OCI-M1 (cell line): Measurements from ENCODE around the gene MRPS15.
"Not testable (repeated sequence)": the region's sequence is repeated elsewhere in the genome, so short reads cannot be mapped to it uniquely, and the experiment has no call there.

Source experiments
- DNase-seq: peaks from one replicate; lab custom pipeline; 2025; lab: John Stamatoyannopoulos, UW

The MRPS15 gene

DNA sequence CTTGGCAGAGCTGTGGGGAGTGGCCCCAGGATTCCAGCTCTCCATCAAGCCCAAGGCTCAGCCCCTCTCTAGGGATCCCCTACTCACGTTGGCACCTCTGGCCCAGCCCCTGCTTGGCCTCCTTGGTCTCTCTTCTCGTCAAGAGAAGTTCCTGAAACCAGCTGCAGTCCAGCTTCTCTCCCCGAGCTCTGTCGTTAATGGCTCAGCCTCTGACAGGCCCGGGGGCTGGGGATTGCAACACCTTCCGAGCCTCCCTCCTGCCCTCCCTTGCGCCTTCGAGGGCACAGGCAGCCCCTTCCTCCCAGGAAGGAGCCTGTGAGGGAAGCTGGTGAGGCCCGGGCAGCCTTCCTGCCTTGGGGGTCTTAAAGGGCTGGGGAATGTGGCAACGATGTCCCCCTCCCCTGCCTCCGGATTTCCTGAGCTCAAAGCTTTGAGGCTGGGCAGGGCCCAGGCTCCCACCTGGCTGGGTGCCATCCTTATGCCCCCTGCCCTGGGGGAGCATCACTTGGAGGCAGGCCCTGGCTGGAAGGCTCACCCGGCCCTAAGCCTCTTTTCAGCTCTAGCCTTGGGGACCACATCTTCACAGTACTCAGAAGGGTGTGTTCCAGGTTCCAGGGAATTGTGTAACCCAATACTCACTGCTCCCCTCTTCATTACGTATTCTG lies 18.7 kb upstream of the MRPS15 start, which contains the start of gene CSF3R:
CSF3R (minus strand) TSS at position 190 of the 665 bp plus-strand sequence. CDS start 3,417 bp downstream, outside the sequence.
- no peak for DNase-seq

DNA sequence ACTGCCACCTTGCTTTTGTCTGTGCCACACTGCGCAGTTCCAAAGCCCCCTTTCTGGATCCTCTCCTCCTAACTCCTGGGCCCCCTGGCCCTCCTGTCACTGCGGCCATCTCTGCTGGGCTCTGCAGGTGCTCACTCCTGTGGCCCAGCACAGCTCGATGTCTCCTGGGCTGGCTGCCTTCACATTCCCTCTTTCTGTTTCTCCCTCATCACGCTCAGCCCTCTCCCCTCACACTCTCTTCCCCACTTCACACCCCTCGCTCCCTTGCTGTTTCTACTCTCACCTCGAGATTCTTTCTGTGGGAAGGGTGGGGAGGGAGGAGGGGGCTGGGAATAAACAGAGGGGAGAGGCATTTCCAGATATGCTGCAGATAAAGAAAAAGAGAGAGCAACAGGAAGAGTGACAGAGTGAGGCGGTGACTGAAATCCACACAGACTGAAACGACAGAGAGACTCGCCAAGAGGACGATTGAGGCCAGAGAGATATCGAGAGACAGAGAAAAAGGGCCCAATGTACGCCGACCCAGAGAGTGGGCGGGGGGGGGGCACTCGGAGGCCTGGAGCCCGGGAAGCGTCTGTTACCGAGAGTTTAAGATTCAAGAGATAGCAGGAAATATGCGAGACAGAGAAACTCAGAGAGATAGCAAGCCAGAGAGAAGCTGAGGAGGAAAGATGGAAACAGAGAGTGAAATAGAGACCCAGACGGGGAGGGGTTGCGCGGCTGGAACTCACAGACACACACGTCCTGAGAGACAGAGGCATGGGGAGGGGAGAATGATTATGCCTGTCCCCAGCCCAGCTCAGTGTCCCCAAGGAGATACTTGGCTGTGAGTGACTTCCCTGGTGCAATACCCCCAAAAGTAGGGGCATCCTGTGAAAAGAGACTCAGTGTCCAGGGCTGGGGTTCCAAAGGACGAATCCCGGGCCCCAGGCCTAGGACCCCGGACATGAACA lies 17.9 kb upstream of the MRPS15 start:
- DNase-seq, result peak; percentile 56

DNA sequence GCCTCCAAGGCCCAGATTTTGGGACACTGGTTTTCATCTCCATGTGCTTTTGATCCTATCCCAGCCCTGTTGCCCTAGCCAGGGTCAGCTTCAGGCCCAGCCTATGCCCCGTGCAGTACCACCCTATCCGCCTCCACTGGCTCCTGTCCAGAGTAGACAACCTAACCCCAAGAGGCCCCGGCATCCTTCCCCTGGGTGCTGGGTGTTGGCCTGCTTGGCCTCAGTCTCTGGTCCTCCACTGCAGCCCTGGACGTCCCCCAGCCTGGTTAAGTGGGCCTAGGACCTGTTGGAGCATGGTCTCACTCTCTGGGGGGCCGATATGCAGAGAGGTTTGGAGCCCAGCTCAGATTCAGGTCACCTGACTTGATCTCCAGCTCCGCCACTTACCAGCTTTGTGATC lies 16.9 kb upstream of the MRPS15 start:
- no peak for DNase-seq

DNA sequence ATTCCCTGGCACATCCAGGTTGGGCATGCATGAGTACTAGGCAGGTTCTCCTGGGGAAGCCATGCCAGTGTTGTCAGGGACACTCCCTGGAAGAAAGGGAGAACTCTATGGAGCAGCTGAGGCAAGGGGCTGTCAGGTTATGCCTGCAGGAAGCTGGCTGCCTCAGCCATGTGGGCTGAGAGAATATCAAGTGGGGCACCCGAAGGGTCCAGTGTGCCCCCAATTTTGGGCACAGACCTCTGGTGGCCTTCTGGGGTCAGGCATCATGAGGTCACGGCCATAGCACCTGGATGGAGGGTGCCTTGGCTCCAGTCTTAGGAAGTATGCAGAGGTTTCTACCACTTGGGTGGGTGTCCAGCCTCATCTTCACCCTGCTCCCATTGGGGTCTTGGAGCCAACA lies 16.0 kb upstream of the MRPS15 start:
- DNase-seq, result no peak

DNA sequence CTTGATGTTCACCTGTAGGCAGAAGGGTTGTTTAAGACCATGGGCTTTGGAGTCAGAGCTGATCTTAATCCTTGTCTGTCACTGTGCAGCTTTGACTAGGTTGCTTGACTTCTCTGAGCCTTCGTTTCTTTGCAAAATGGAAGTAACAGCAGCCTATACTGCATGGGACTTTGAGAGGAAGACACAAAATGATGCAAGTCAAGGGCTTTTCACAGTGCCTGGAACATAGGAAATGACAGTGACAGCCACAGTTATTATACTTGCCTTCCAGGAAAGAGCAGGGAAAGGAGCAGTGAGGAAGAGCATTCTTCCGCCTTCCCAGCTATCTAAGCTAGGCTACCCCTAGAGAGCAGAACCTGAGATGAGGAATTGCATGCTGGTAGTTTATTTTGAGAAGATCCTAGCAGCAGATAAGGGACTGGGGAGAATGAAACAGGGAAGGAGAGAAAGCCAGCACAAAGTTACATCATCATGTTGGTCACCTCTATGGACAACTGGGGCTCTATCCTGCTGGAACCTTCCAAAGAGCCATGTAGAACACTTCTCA lies 15.4 kb upstream of the MRPS15 start:
- DNase-seq, result peak; percentile 74

DNA sequence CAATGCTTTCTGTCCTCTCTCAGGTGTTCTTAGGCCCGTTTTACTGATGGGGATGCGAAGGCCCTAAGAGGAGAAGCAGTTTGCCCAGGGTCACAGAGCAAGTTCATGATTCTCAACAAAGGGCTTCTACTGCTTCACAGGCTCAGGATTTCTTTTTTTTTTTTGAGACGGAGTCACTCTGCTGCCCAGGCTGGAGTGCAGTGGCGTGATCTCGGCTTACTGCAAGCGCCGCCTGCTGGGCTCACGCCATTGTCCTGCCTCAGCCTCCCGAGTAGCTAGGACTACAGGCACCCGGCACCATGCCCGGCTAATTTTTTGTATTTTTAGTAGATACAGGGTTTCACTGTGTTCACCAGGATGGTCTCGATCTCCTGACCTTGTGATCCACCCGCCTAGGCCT lies 13.4 kb upstream of the MRPS15 start:
- DNase-seq, result not testable (repeated sequence)

DNA sequence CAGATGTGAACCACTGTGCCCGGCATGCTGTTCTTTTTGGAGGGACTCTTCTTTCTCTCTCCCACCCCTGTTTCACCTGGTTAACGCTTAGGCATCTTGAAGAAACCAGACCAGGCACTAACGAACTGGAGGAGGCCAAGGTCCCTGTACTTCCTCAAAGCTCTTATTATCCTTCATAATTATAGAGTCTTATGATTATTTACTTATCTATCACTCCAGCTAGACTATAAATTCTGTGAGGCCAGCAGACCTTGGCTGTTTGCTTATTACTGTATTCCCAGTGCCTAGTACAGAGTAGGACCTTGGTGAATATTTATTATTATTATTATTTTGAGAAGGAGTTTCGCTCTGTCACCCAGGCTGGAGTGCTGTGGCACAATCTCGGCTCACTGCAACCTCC lies 12.8 kb upstream of the MRPS15 start:
- no peak for DNase-seq

DNA sequence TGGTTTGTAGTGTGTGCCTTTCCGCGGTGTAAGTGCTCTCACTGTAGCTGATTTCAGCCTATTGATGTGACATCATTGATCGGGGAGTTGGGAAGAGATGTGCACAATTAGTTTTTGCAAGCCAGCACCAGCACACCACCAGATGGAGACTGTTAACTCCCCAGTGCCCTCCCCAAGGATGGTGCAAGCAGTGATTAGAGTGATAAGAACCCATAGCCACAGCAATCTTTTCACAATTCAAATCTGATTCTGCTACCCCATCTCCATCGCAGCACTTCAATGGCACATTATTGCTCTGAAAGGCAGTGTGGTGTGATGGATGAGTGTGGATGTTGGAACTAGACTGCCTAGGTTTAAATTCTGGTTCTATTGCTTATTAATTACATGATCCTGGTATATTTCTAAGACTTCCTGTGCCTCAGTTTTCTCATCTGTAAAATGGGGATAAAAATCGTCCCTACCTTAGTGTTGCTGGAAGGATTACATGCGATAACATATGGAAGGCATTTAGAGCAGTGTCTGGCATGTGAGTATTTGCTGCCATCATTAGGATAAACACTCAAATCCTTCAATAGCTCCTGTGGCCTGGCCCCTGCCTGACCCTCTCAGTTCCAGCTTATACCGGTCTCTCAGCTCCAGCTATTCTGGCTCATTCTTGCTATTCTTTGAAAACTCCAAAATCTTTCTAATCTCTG lies 11.9 kb upstream of the MRPS15 start:
- peak; percentile 13 for DNase-seq

DNA sequence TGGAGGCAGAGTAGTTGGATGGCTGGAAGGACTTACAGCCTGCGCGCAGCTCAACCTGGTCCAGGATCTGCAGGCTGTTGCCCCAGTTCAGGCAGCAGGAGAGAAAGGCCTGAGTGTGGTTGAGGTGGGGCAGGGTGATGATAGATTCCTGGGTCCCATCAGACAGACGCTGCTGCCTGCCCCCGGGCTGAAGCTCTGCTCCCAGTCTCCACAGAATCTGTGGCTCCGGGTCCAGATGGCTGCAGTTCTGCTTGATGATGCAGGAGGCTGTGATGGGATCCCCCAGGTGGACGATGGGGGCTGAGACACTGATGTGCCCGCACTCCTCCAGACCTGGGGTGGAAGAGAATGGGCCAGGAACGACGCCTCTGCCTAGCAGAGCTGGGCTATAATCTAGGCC lies 11.2 kb upstream of the MRPS15 start:
- no peak for DNase-seq

DNA sequence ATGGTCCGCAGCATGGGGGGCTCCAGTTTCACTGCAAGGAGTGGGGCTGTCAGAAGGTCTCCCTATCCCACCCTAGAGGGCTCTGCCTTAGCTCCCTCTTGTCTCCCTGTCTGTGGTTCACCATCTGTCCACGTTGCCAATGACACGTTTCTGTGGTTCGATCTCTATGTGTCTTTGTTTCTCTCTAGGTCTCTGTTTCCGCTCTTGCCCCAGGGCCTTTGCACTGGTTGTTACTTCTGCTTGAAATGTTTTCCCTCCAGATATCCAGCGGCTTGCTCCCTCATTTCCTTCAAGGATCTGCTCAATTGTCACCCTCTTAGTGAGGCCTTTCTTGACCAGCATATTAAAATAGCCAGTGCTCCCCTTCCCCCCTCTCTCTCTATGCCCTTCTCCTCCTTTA lies 8.5 kb upstream of the MRPS15 start:
- DNase-seq, result no peak

DNA sequence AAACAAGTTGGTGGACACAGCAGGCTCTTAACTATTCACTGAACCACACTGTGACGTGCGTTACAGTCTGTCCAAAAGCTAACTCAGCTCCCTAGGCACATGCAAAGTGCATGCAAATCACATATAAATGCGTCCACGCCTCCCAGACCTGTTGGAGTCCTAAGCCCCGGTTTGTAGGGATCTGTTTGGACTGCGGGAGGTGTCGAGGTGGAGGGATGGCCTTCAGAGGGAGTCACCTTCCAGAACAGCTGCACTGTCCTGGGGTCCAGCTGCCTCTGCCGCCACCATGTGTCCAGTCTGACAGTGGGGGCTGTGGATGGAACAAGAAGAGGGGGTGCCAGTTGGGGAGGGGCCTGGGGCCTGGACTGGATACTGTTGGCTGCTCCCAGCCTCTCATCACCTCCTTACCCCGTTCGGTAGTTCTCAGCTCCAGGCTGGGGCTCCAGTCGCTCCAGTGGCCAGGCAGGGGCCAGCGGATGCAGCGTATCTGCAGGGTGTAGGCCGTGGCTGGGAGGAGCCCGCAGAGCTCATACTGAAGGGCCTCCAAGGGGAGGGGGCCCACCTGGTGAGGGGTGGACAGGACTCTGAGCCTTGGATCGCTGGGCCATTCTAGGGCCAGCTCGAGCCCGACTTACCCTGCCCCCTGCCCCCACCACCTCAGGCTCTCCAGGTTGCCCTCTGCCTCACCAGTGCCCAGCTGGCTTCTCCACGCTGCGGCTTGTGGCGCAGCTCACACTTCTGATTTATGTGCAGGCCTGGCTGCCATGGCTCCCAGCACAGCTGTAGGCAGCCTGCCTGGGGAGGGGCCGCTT lies 7.9 kb upstream of the MRPS15 start:
- no peak for DNase-seq

DNA sequence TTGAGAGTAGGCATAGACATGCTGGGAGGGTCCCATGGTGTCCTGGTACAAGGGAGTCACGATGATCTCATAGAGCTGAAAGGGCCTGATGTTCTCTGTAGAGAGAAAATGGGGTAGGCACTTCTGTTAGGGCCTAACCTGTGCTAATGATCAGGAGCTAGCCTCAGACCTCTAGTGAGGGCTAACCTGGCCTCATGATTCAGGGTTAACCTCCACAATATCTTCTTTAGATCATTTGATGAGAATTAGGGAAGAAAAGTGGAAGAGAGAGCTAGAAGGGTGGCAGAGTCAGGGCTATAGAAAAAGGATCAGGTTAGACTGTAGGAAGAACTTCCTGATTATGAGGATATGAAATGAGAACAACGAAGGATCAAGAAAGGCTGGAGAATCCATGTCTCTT lies 5.0 kb upstream of the MRPS15 start:
- no peak for DNase-seq

DNA sequence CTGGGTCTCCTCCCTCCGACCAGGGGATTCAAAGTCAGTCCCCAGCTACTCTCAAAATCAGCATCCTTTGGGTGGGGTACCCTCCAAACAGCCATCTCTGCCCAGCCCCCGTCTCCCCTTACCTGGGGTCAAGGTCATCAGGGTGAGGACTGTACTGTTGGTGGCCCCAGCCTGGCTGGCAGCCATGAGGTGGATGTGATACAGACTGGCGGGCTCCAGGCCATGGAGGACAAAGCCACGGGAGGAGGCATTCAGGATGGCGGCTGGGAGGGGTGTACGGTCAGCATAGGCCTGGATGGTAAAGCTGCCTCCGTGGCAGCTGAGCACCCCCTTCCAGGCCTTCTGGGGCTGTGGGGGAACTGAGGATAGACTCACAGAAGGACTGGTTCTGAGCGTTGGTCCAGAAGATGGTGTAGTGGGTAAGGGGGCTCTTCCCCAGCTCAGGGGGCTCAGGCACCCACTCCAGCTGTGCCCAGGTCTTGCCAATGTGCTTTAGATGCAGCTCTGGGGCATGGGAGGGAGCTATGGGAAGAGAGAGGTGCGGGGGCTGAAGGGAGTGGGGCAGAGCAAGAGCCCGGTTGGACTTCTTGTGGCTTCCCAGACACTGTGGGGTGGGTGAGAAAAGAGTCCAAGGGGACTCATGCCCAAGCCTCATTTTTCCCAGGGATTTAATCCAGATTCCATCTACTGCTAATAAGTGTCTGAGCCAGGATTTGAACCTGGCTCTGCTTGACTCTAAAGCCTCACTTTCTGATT lies 3.7 kb upstream of the MRPS15 start:
- no peak for DNase-seq

DNA sequence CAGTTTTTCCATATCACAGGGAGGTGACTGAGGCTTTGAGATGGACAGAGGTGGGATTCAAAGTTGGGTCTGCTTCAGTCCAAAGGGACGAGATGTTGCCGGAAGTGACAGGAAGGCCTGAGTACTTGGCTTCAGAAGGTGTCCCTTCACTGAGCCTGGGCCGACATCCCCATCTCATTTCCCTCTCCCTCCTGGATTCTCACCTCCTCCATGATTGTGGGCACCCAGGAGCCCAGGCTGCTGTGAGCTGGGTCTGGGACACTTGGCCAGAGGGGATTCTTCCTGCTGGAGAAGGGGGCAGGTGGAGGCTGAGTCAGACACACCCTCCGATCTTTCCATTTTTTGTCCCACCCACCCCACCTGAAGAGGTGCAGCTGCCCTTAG lies 2.8 kb upstream of the MRPS15 start:
- no peak for DNase-seq

DNA sequence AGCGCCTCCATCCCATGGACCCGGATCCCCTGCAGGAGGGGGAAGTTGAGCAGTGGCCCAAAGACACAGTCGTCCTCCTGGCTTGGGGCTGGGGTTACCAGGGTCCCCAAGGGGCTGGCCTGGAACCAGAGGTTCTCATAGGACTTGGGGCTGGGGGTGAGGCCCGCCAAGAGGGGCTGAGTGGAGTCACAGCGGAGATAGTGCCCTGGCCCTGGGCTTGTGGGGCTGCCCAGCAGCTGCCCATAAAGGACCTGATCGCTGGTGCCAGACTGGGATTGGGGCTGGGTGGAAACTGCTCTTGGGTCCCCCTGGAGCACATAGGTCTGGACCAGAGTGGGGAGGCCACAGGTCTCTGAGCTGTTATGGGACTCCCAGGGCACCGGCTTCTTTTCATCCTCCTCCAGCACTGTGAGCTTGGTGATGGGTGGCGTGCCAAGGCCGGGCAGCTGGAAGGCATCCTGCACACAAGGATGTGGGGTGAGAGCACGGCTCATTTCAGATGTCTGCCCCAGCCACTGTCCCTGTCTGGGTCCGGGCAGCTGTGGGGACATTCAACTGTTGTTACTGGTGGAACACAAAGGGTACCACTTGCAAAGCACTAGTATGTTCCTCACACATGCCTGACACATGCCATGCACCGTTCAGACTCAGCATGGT lies 2.3 kb upstream of the MRPS15 start:
- no peak for DNase-seq

DNA sequence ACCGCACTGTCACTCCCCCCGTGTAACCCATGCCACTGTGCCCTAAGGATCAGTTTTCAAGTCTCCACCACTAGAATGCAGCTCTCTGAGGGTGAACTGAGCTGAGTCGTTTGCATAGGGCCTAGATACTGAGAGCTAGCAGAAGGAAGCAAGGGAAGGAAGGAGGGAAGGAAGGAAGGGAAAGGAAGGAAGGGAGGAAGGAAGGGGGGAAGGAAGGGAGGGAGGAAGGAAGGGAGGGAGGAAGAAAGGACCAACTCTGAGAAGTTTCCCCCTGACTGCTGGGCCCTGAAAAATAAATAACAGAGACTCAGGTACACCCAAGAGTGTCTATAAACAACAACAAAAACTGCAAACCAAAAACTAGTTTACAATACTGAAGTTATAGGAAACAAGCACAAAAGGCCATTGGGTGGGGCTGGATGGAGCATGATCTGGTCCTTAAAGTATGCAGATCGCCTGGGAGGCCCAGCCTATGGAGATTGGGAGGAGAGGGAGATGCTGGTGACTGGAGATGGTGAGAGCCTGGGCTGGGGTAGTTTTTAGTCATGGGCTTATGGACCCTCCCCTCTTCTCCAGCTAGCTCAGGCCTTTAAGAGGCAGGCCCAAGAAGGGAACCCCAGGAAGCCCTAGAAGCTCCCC lies 1.7 kb upstream of the MRPS15 start:
- no peak for DNase-seq

DNA sequence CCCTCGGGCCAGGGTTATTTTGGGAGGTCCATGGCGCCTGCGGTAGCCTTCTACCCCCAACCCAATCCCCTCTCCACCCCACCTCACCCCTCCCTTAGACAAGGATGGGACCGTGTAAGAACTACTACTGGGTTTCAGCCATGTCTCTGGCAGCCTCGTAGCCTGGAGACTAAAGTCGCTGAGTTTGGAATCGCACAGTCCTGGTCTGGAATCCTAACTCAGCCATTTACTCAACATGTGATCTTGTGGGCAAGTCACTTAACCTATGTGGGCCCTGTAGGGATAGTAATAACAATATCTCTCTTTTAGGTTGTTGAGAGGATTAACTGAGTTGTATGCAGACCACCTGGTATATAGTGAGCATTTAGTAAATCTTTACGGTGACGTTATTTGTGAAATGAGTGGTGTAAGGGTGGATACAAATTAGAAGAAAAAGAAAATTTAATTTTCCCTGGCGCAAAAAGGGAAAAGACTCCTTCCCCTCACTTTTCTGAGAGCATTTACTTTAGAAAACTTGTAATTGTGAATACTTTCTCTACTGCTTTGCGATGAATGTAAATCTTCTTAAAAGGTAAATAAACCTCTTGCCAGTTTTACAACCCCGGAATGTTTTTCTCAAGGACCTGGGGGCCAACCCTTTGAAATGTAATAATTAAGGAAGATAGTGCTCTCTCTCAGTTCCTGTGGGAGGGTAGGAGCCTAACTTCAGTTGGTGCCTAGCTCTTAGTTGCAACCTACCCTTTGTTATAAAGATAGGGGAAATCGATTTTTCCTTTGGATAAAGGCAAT lies 615 bp upstream of the MRPS15 start:
- peak; percentile 45 for DNase-seq

DNA sequence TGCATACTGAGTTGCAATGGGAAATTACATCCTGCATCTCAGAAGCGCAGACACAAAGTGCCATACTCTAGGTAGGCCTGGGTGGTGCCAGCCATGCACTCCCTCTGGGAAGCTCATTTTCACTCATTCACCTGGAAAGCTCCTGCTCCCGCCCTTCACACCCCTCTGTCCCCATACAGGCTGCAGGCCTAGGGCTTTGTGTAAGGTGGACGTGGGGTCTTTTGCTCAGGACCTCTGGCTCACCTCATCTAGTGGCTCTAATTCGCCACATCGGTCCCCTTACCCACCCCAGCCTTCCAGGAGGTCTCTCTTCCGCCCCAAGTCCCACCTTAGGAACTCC lies 751 bp downstream of the MRPS15 start:
- no peak for DNase-seq

DNA sequence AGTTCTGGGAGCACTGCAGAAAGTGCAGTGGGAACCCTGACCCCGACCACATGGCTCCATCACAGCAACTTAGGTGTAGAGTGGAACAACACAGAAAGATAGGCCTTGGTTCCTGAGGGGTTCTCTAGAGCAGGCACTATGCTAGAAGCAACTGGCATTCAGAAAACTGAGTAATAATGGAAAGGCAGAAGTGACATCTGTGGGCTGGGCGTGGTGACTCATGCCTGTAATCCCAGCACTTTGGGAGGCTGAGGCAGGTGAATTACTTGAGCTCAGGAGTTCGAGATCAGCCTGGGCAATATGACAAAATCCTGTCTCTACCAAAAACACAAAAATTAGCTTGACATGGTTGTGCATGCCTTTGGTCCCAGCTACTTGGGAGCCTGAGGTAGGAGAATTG lies 5.3 kb downstream of the MRPS15 start:
- DNase-seq, result peak; percentile 52
